HT1080 (cell line): ENCODE measurements around the gene RENBP. TPM values are rescaled to one million over a fixed set of nuclear protein-coding genes. Genes with fewer than 3 reads are reported as not detected.
A peak's percentile ranks its signal among the peaks of the same experiment; 100 is the strongest.

ENCODE experiments used
- DNase-seq: peaks from one replicate; pipeline ENCODE4 v3.0.0-alpha.2; 2015; ENCODE audit warnings: low read depth
- total RNA-seq: library from RNA; depleted of rRNA; stranded (reverse); fragments of >200 nt; shearing (Covaris generic); gene quantifications from 2 replicates; pipeline ENCODE4 v1.2.3, GENCODE V29; 2014

The RENBP gene
- total RNA-seq, 1 experiment from 2014 or later: 1.0 TPM

- no peak for DNase-seq
Measured at GRCh38 chrX:153954558-153955227, 10.2 kb upstream of the RENBP start.

- DNase-seq: no peak
Measured at GRCh38 chrX:153953892-153954557, 9.6 kb upstream of the RENBP start.

GRCh38 chrX:153953342-153953830 lies 8.9 kb upstream of the RENBP start:
- peak; percentile 57 for DNase-seq

DNA sequence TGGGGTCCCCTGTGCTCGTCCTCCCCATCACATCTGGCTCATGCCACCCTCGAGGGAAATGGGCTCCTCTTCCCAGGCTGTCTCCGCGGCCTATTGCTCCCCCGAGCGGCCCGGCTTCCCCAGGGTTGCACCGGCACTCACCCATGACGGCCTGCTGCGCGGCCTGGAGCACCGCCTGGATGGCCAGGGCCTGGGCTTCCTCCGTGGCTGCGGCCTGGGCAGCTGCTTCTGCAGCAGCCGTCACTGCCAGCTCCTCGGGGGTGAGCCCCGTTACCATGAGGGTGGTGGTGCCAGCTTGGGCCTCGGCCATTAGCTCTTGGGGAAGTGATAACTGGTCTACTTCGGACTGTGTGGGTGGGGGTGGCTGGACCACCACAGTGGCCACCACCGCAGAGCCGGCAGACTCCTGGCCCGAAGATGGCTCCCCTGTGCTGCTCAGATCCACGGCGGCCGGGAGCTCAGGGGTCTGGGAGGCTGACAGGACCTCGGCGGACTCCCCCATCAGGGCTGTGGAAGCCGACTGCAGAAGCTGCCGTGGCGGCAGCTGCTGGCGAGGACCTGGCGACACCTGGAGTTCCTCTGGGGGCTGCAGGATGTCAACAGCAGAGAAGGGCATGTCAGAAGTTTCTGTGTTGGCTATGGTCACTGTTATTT lies 8.1 kb upstream of the RENBP start:
- DNase-seq: no peak

DNA sequence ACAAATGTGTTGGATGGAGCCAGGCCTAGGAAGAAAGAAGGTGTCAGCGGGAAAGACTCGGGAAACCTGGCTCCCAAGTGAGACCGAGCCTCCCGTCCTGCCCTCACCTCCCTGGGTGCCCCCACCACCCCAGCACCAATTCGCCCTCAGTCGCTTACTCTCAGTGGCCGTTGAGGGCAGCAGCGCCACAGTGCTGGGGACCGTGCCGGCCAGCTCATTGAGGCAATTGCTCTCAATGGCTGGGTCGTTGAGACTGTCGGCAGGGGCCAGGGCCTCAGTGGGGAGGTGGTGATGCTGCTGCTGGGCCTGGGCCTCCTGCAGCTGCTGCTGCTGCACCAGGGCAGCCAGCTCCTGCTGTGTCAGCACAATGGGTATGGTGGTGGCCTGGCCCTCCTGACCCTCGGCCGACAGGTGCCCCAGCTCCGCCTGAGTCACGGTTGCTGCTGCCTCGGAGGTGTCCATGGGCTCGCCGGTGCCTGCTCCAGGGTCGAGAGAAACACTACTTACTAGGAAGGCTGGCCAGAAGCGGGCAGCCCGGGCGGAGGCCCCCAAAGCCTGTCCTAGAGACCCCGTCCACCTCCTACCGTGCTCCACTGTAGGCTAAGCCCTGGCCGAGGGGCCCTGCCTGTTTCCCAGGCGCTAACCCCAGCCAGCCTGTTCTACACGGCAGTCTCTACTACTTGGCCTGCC lies 7.4 kb upstream of the RENBP start:
- no peak for DNase-seq

DNA sequence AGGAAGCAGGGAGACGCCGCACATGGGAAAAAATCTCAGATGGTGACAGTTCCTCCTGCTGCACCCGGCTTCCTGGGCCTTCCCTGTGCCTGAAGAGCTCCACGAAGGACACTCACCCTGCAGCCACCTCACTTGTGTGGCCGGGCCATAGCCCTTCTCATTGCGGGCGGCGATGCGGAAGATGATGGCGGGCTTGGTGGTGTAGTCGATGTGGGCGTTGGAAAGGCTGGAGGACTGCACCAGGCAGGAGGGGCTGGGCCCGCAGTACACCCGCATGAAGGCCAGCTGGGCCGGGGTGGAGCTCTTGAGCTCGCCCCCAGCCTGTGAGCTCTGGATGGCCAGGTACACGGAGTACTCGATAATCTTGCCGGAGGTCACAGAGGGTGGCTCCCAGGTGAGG lies 5.7 kb upstream of the RENBP start:
- DNase-seq: no peak

GRCh38 chrX:153948847-153949805 lies 4.7 kb upstream of the RENBP start:
- no peak for DNase-seq

DNA sequence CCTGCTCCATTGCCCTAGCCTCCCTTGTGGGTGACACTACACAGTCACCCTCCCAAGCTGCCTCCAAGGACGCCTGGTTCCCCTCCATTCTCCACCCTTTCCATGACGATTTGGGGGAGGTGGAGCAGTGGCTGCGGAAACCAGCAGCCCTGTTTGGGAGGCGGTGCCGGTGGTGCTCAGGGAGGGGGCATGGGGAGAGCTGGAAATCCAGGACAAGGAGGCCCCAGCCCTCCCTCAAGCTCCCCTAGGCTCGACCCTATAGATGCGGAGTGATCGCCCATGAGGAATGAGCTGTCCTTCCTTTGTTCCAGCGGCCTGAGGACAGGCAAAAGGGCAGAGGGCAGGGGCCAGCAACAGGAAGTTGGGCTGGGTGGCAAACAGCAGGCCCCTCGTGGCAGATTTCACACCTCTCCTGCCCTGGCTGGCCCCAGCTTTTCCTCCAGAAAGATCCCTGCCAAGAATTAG lies 3.6 kb upstream of the RENBP start:
- DNase-seq: no peak

DNA sequence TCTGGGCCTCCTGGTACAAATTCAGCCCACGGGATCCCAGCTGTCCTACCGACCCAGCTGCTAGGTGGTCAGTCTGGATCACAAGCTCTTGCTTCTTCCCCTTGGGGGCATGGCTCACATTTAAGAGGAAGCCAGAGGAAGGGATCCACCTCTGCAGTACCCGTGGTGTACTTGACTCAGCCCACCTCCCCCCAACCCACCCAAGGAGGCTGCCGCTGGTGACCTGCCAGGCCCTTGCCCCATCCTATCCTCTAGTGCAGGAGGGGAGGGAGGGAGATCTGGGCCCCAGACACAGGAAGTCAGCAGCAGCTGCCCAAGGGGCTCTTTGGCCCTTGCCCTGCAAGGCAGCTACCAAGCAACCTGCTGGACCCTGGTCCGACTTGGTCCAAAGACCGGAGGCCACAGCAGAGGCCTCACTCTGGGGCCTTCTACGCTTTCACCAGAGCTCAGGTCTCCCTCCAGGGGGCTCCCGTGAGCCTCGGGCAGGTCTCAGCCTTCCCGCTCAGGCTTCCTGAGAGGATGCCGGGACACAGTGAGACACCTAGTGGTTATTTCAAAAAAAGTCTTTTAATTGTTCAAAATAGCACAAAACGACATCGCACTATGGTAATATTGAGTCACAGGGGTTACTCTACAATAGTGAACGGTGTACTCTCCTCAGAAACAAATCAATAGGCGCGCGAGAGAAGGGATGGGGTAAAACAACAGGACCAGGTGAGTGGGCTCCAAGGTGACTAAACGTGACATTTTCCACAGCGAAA lies 2.7 kb upstream of the RENBP start:
- DNase-seq: peak; percentile 64

DNA sequence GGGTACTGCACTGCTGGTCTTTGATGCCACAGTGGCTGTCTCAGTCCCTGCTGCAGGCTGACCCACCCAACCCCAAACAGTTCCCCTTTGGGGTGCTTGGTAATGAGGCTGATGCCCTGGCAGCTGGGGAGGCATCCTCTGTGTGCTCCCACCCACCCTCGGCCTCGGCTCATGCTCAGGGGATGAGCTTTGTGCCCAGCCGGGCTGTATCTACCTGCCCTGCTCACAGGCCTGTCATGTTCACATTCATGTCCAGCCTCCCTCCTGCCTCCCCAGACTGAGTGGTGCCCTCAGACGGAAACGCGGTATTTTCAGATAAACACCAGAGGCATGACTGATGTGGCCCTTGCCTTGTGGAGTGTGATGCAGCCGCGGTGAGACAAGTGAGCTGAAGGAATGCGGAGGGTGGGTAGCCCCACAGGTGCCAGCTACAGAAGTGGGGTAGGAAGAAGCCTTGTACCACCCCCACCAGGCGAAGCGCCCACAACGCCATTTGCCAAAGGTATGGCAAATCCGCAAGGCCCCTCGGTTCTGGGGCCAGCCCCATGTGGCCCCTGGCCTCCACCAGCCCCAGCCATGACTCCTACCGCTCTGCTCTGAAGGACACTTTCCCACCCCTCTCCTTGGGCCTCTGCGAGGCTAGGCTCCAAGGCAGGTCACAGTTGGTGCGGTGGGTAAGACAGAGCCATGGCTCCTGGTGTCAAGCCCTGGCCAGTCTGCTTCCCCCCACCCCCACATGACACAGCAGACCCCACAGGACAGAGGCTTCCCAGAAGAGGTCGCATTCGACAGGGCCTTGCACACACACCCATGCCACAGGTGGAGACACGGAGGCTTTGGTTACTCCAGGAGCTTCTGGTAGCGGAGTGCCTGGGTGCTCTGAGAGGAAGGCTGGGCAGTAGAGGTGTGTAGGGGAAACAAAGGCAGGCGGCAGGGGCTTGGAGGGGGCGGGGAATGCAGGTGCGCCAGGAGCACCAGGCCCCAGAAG lies 1.8 kb upstream of the RENBP start:
- DNase-seq: no peak

DNA sequence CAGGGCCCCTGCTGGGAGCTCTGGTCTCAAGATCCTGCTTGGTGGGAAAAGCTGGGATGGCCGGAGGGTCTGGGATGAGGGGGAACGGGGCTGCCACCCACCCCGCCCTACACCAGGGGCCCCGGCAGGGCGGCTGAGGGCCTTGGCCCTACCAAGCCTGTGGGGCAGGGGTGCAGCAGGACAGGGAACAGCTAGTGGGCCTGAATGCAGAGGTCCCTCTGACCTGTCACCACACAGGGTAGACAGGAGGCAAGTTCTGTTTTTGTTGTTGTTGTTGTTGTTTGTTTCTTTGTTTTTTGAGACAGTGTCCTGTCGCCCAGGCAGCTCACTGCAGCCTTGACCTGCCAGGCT lies 332 bp upstream of the RENBP start:
- DNase-seq: no peak

- no peak for DNase-seq
Measured at GRCh38 chrX:153941336-153942252, 2.8 kb downstream of the RENBP start.

DNA sequence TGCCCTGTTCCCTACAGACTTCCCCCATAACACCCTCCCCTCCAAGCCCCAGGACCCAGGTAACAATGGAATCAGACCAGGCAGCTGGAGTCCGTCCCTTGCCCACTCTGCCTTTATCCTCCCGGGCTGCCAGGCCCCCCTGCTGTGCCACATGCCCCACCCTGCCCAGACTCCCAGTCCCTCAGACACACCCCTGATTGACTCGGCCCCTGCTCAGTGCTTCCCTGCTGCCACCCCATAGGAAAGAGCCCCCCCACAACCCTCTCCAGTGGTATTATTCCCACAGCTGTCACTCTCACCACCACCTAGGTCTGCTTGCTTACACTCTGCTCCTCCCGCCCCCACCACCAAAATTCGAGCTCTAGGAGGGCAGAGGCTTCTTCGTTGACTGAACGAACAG lies 4.9 kb downstream of the RENBP start:
- no peak for DNase-seq

- no peak for DNase-seq
Measured at GRCh38 chrX:153938226-153938786, 6.1 kb downstream of the RENBP start.

GRCh38 chrX:153937056-153937455 lies 7.4 kb downstream of the RENBP start:
- DNase-seq: no peak

DNA sequence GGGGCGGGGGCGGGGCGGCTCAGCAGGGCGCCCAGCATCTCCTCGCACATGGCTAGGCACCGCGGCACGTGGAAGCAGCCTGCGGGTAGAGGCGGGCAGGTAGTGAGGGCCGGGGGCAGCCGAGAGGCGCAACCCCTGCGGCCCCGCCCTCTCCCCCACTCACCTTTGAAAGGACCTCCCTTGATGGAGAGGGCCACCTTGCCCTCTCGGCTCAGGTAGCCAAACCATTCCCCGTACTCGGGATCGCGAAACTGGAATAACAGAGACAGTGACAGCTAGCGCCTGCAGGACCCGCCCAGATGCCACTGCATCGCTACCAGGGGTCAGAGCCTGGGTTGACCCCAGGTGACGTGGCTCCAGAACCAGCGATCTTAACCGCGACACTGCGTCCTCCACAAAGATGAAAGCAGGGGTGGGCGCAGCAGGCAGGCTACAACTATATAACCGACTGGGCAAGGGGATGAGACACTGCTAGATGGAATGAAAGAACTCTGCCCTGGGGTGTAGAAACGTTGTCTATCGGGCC lies 9.1 kb downstream of the RENBP start:
- no peak for DNase-seq

DNA sequence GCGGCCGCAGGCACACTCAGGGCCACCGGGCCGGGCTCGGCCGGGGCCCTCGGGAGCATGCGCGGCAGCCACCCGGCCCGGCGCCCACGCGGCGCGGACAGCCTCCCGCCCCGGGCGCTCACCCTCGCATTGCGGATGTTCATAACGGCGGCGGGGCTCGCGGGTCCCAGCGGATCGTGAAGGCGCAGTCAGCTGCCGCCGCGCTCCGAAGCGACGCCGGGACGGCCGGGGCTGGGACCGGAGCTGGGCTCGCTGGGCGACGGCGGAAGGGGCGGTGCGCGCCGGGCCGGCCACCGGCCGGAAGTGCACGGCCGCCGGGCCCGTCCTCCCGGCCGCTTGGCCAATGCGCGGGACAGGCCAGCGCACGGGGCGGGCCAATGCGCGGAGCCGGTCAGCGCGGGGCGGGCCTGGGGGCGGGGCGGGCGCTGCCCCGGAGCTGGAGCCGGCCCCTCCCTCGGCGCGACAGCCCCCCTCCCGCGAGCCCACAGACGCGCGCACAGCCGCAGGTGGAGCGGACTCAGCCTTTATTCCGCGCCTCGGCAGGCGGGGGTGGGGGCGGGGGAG lies 9.6 kb downstream of the RENBP start, which contains the start of gene NAA10:
NAA10 (minus strand) TSS at position 276 of the 564 bp plus-strand sequence; CDS start at position 143, 133 bp downstream.
- peak; percentile 46 for DNase-seq
